Stimulated activated CD8-positive, alpha-beta memory T cell treated with anti-CD3 and anti-CD28 coated beads, Interleukin-15, amount 100 ng/mL, for 1 hour (primary cell): ENCODE results near the gene C9orf40.

Experiments
- DNase-seq: peaks from one replicate; pipeline ENCODE4 v3.0.0-alpha.2; 2020; ENCODE audit warnings: low read depth

The C9orf40 gene

GRCh38 chr9:74940600-74940999, 12.1 kb downstream of the C9orf40 start:
- DNase-seq = no peak

- DNase-seq = no peak
These were observed 17.7 kb downstream of the C9orf40 start for GRCh38 chr9:74935008-74935407.

GRCh38 chr9:74921737-74922136, 31.0 kb downstream of the C9orf40 start:
- DNase-seq = no peak

- no peak for DNase-seq
These were observed 31.6 kb downstream of the C9orf40 start for GRCh38 chr9:74920944-74921626.

GRCh38 chr9:74910036-74910435, 42.7 kb downstream of the C9orf40 start:
- DNase-seq = no peak

GRCh38 chr9:74908665-74909064, 44.0 kb downstream of the C9orf40 start:
- DNase-seq = no peak

GRCh38 chr9:74907085-74907484, 45.6 kb downstream of the C9orf40 start:
- DNase-seq = no peak

GRCh38 chr9:74901001-74901400, 51.7 kb downstream of the C9orf40 start:
- DNase-seq = no peak
